Rectal smooth muscle tissue (tissue), 1 donor: Measurements from ENCODE around the gene PRG3.
"Not testable (repeated sequence)": the region's sequence is repeated elsewhere in the genome, so short reads cannot be mapped to it uniquely, and the experiment has no call there.

Experiments
- H3K27ac ChIP-seq: one replicate; pipeline ENCODE4 v1.7.0; 2013; ENCODE audit warnings: low read depth, low read length, inconsistent platforms
- H3K27me3 ChIP-seq: one replicate; pipeline ENCODE4 v1.7.0; 2013; ENCODE audit warnings: low read length; ENCODE audit not compliant: control insufficient read depth, insufficient read depth
- H3K36me3 ChIP-seq: one replicate; pipeline ENCODE4 v1.7.0; 2013; ENCODE audit warnings: low read length; ENCODE audit not compliant: control insufficient read depth, insufficient read depth
- H3K4me1 ChIP-seq: one replicate; pipeline ENCODE4 v1.7.0; 2013; ENCODE audit warnings: low read length; ENCODE audit not compliant: control insufficient read depth, insufficient read depth
- H3K4me3 ChIP-seq: one replicate; pipeline ENCODE4 v1.7.0; 2013; ENCODE audit warnings: low read length
- H3K9ac ChIP-seq: one replicate; pipeline ENCODE4 v1.7.0; 2013; ENCODE audit warnings: low read length

Gene PRG3

GRCh38 chr11:57348636-57349313 lies 32.2 kb downstream of the PRG3 start:
- Histone ChIP-seq H3K36me3 (no peaks in the 10 kb centered on the region), H3K4me3 (no peak overlapping the region), H3K4me1 (no peaks in the 10 kb centered on the region), H3K27me3 (no peaks in the 10 kb centered on the region), H3K9ac (no peak overlapping the region), H3K27ac (no peak overlapping the region)

- Histone ChIP-seq H3K4me3 (no peak overlapping the region), H3K27ac (no peak overlapping the region), H3K27me3 (no peaks in the 10 kb centered on the region), H3K9ac (no peak overlapping the region), H3K4me1 (no peaks in the 10 kb centered on the region), H3K36me3 (no peaks in the 10 kb centered on the region)
Measured at GRCh38 chr11:57348052-57348451, 32.9 kb downstream of the PRG3 start.

DNA sequence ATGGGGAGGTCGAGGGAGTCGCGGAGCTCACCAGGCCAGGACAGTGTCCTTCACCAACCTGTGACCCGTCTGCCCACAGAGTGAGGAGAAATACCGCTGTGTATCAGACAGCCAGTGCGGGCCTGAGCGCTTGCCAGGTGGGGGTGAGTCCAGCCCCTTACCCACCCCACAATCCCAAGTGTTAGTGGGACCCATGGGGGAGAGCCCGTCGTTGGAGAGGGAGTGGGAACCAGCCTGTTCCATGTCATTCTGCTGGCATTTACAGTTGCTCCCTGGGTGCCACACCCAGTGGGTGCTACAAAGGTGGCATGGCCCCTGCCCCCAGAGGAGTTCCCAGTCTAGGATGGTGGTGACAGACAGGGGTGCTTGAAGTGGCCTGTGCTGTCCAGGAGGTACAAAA lies 33.6 kb downstream of the PRG3 start:
- H3K27me3 ChIP-seq = no peaks in the 10 kb centered on the region
- no peak overlapping the region for H3K27ac ChIP-seq
- H3K9ac ChIP-seq = no peak overlapping the region
- no peaks in the 10 kb centered on the region for H3K4me1 ChIP-seq
- H3K4me3 ChIP-seq = no peak overlapping the region
- H3K36me3 ChIP-seq = no peaks in the 10 kb centered on the region

DNA sequence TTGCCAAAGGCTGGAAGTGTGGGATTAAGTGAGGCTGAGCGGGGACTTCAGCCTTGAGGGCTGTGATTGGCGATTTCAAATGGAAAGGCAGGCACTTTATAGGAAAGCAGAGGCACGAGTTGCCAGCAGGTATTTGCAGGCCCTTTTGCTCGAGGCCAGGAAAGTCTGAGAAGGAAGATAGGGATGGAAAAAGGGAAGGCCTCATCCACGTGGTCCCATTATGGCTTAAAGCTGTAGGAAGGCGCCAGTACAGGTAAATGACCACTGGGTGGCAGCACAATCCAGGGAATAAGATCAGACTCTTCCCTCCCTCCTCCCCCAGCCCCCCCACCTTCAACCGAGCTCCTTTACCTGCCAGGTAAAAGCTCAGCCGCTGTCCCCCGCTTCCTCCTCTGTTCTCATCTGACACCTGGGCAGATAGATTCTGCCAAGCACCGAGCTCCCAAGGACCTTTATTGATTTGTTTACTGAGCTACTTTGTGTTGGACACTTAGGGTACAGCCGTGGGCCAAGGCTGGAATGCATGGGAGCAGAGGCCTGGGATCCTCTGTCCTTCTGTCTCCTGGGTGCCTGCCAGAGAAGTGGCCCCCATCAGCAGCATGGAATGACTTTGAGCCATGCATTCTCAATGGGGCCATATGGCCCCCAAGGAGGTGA lies 35.3 kb downstream of the PRG3 start:
- Histone ChIP-seq H3K4me3 (no peak overlapping the region), H3K27ac (no peak overlapping the region), H3K4me1 (no peaks in the 10 kb centered on the region), H3K36me3 (no peaks in the 10 kb centered on the region), H3K9ac (no peak overlapping the region), H3K27me3 (no peaks in the 10 kb centered on the region)

- H3K27me3 ChIP-seq = no peaks in the 10 kb centered on the region
- no peaks in the 10 kb centered on the region for H3K4me1 ChIP-seq
- H3K36me3 ChIP-seq = no peaks in the 10 kb centered on the region
- no peak overlapping the region for H3K9ac ChIP-seq
- H3K4me3 ChIP-seq = no peak overlapping the region
- H3K27ac ChIP-seq = no peak overlapping the region
Measured at GRCh38 chr11:57344826-57345225, 36.1 kb downstream of the PRG3 start.

GRCh38 chr11:57343825-57344224 lies 37.1 kb downstream of the PRG3 start:
- no peak overlapping the region for H3K4me3 ChIP-seq
- H3K36me3 ChIP-seq = no peaks in the 10 kb centered on the region
- no peak overlapping the region for H3K9ac ChIP-seq
- no peaks in the 10 kb centered on the region for H3K27me3 ChIP-seq
- no peaks in the 10 kb centered on the region for H3K4me1 ChIP-seq
- no peak overlapping the region for H3K27ac ChIP-seq

- no peak overlapping the region for H3K27ac ChIP-seq
- no peaks in the 10 kb centered on the region for H3K27me3 ChIP-seq
- H3K9ac ChIP-seq = no peak overlapping the region
- H3K36me3 ChIP-seq = no peaks in the 10 kb centered on the region
- H3K4me3 ChIP-seq = no peak overlapping the region
- no peaks in the 10 kb centered on the region for H3K4me1 ChIP-seq
Measured at GRCh38 chr11:57342702-57343101, 38.2 kb downstream of the PRG3 start.

DNA sequence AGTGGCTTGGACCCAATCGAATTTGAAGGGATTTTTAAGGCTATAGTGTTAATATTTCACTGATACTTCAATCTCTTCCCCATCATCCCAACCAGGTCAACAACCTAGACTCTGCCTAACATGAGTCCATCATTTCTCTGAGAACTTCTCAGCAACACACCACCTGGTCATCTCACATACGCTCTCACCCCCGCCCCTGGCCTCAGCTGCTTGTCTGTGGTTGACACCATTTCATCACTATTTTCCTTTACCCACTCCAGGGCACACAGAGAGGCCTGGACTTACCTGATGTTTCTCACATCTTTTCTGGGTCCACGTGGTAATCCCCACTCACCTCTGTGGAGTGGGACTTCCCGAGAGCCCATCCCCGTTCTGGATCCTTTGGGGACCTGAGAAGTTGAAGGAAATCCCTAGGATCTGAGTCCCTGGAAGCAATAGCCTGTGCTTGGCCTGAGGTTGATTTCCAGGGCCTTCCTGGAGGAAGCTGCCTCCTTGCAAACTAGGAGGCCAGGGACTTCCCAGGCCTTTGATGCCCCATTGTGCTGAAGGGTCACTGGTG lies 39.6 kb downstream of the PRG3 start:
- Histone ChIP-seq H3K9ac (no peak overlapping the region), H3K36me3 (no peaks in the 10 kb centered on the region), H3K27ac (no peak overlapping the region), H3K4me1 (peaks cover under 1% of the 10 kb centered on the region), H3K27me3 (no peaks in the 10 kb centered on the region), H3K4me3 (no peak overlapping the region)

- H3K27me3 ChIP-seq = no peaks in the 10 kb centered on the region
- H3K36me3 ChIP-seq = no peaks in the 10 kb centered on the region
- no peak overlapping the region for H3K4me3 ChIP-seq
- H3K4me1 ChIP-seq = peaks cover 3% of the 10 kb centered on the region
- H3K9ac ChIP-seq = no peak overlapping the region
- H3K27ac ChIP-seq = no peak overlapping the region
Measured at GRCh38 chr11:57340039-57340615, 40.8 kb downstream of the PRG3 start.

DNA sequence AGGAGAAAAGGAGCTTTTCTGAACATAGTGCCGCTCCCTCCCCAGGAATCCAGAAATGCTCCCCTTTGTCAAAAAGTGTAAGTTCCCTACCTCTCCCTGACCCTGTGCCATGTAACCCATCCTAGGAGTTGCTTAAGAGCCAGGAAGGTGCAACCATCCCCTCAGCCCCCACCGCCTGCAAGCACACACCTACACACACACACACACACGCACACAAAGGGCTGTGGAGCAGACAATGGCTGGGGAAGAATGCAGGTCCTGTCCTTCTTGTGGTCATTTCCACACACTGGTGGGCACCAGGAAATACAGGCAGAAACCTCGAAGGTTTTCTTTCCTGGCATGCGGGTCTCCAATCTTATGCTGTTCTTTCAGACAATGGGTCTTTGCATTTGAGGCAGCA lies 41.6 kb downstream of the PRG3 start:
- Histone ChIP-seq H3K4me3 (no peak overlapping the region), H3K4me1 (peaks cover 7% of the 10 kb centered on the region), H3K36me3 (no peaks in the 10 kb centered on the region), H3K9ac (no peak overlapping the region), H3K27ac (no peak overlapping the region), H3K27me3 (no peaks in the 10 kb centered on the region)

- Histone ChIP-seq H3K27ac (no peak within 1 kb of the TSS), H3K4me3 (no peak within 1 kb of the TSS), H3K27me3 (no peaks in the 10 kb centered on the region), H3K4me1 (peaks cover 7% of the 10 kb centered on the region), H3K9ac (no peak within 1 kb of the TSS), H3K36me3 (peaks cover 2% of the 10 kb centered on the region)
Measured at GRCh38 chr11:57338142-57338541, 42.8 kb downstream of the PRG3 start, which contains the start of gene P2RX3. Gene P2RX3 (plus strand): TSS chr11:57338352. CDS start chr11:57338551, 199 bp downstream.

GRCh38 chr11:57336856-57337255 lies 44.1 kb downstream of the PRG3 start:
- not testable (repeated sequence) for H3K27ac ChIP-seq, H3K4me3 ChIP-seq, H3K4me1 ChIP-seq, H3K9ac ChIP-seq, H3K27me3 ChIP-seq
- H3K36me3 ChIP-seq = peaks cover 14% of the 10 kb centered on the region
